ENCODE data around the gene CLDND1. TPM values are rescaled to one million over a fixed set of nuclear protein-coding genes. Genes with fewer than 3 reads are reported as not detected.

CLDND1 gene
- total RNA-seq, 1 experiment from 2014 or later, result 87.4 TPM

DNA sequence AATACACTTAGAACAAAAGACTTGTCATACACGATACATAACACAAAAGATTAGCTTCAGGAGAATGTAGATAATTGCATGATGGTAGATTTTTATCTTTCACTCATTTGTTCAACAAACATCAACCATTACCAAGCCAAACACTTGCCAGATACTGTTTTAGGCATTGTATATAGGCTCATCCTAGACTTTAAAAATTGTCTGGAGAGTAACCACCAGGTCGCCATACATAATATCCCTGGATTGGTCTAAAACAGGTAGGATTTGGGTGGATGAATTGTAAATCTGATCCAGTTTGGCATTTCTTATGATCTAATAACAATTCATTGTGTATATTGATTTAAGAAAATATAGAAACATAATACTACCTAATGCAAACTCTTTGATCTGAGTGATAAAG is 31.9 kb upstream of the CLDND1 start:
- Histone ChIP-seq H2AFZ (ENCODE audit: low read length) (no peak overlapping the region), H3K36me3 (ENCODE audit: insufficient read depth, low read length) (no peaks in the 10 kb centered on the region), H3K4me1 (ENCODE audit: low read length) (no peaks in the 10 kb centered on the region), H3K9me2 (replicated peaks; ENCODE audit: insufficient read depth, low read length) (no peaks in the 10 kb centered on the region), H3K9me3 (ENCODE audit: low read length) (no peaks in the 10 kb centered on the region), H4K20me1 (ENCODE audit: insufficient read depth, low read depth, low read length) (no peaks in the 10 kb centered on the region), H3K4me3 (ENCODE audit: low read length) (no peak overlapping the region), H3K9ac (ENCODE audit: low read length) (no peak overlapping the region), H3K27me3 (ENCODE audit: low read length) (no peaks in the 10 kb centered on the region), H3K27ac (ENCODE audit: low read length) (no peak overlapping the region), H3K79me2 (ENCODE audit: low read length) (no peaks in the 10 kb centered on the region), H3K4me2 (ENCODE audit: low read depth, low read length, poor library complexity, severe bottlenecking) (no peak overlapping the region)
- DNase-seq, result no peak

GRCh38 chr3:98553753-98554152 is 31.1 kb upstream of the CLDND1 start:
- Histone ChIP-seq H3K9me3 (ENCODE audit: low read length) (no peaks in the 10 kb centered on the region), H3K79me2 (ENCODE audit: low read length) (no peaks in the 10 kb centered on the region), H3K4me2 (ENCODE audit: low read depth, low read length, poor library complexity, severe bottlenecking) (no peak overlapping the region), H3K9ac (ENCODE audit: low read length) (no peak overlapping the region), H3K36me3 (ENCODE audit: insufficient read depth, low read length) (no peaks in the 10 kb centered on the region), H3K27ac (ENCODE audit: low read length) (no peak overlapping the region), H3K4me1 (ENCODE audit: low read length) (no peaks in the 10 kb centered on the region), H3K4me3 (ENCODE audit: low read length) (no peak overlapping the region), H3K9me2 (replicated peaks; ENCODE audit: insufficient read depth, low read length) (no peaks in the 10 kb centered on the region), H2AFZ (ENCODE audit: low read length) (no peak overlapping the region), H4K20me1 (ENCODE audit: insufficient read depth, low read depth, low read length) (no peaks in the 10 kb centered on the region), H3K27me3 (ENCODE audit: low read length) (no peaks in the 10 kb centered on the region)
- DNase-seq, result no peak

DNA sequence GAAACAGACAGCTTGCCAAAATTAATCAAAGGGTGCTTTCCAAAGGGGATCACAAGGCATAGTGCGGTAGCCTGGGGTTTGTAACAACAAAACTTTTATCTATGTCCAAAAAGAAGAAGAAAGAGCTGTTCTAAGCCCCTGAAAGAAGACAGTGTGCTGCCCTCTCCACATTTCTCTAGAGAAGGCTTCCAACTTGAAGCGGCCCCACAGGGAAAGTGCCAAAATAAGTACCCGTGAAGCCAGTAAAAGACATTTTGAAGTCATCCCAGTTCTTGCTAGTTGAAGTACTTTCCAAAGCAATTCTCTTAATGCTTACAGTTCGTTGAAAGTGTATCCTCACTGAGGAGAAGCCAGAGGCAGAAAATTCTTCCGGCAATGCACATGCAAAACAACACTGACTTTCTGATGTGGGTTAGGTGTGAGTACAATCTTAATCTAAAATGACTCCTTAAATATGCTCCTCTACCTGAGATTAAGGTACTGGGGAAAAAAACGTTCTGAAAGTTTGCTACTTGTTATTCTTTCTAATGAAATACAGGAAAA is 30.4 kb upstream of the CLDND1 start:
- H3K9me2 ChIP-seq (replicated peaks; ENCODE audit: insufficient read depth, low read length), result no peaks in the 10 kb centered on the region
- H3K4me2 ChIP-seq (ENCODE audit: low read depth, low read length, poor library complexity, severe bottlenecking), result no peak overlapping the region
- H3K4me1 ChIP-seq (ENCODE audit: low read length), result no peaks in the 10 kb centered on the region
- H3K4me3 ChIP-seq (ENCODE audit: low read length), result no peak overlapping the region
- no peaks in the 10 kb centered on the region for H3K36me3 ChIP-seq (ENCODE audit: insufficient read depth, low read length)
- H3K79me2 ChIP-seq (ENCODE audit: low read length), result no peaks in the 10 kb centered on the region
- H3K27me3 ChIP-seq (ENCODE audit: low read length), result no peaks in the 10 kb centered on the region
- no peak overlapping the region for H2AFZ ChIP-seq (ENCODE audit: low read length)
- no peaks in the 10 kb centered on the region for H4K20me1 ChIP-seq (ENCODE audit: insufficient read depth, low read depth, low read length)
- no peaks in the 10 kb centered on the region for H3K9me3 ChIP-seq (ENCODE audit: low read length)
- no peak for DNase-seq
- no peak overlapping the region for H3K27ac ChIP-seq (ENCODE audit: low read length)
- no peak overlapping the region for H3K9ac ChIP-seq (ENCODE audit: low read length)

GRCh38 chr3:98552232-98553020 is 29.7 kb upstream of the CLDND1 start:
- H3K9me3 ChIP-seq (ENCODE audit: low read length), result no peaks in the 10 kb centered on the region
- no peak overlapping the region for H3K4me2 ChIP-seq (ENCODE audit: low read depth, low read length, poor library complexity, severe bottlenecking)
- no peak overlapping the region for H3K9ac ChIP-seq (ENCODE audit: low read length)
- H3K36me3 ChIP-seq (ENCODE audit: insufficient read depth, low read length), result no peaks in the 10 kb centered on the region
- H3K27ac ChIP-seq (ENCODE audit: low read length), result no peak overlapping the region
- no peaks in the 10 kb centered on the region for H3K9me2 ChIP-seq (replicated peaks; ENCODE audit: insufficient read depth, low read length)
- H3K79me2 ChIP-seq (ENCODE audit: low read length), result no peaks in the 10 kb centered on the region
- DNase-seq, result no peak
- no peak overlapping the region for H3K4me3 ChIP-seq (ENCODE audit: low read length)
- no peaks in the 10 kb centered on the region for H4K20me1 ChIP-seq (ENCODE audit: insufficient read depth, low read depth, low read length)
- H2AFZ ChIP-seq (ENCODE audit: low read length), result no peak overlapping the region
- H3K27me3 ChIP-seq (ENCODE audit: low read length), result no peaks in the 10 kb centered on the region
- H3K4me1 ChIP-seq (ENCODE audit: low read length), result no peaks in the 10 kb centered on the region

DNA sequence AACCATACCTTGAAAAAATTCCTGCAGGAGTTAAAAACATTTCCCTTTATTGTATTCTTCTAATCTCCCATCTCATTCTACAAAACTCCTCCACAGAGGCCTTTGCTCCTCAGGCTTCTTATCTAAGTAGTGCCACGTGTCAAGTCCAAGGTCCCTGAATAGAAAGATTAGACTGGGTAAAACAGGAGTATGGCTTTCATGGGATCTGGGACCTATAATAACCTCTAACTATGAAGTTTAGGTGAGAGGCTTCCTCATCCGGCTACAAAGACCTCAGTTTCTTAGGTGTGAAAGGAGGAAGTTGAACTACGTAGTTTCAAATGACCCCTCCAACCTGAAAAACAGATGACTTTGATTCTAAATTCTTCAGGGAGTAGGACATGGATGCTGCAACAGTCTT is 29.1 kb upstream of the CLDND1 start:
- H3K9ac ChIP-seq (ENCODE audit: low read length), result no peak overlapping the region

DNA sequence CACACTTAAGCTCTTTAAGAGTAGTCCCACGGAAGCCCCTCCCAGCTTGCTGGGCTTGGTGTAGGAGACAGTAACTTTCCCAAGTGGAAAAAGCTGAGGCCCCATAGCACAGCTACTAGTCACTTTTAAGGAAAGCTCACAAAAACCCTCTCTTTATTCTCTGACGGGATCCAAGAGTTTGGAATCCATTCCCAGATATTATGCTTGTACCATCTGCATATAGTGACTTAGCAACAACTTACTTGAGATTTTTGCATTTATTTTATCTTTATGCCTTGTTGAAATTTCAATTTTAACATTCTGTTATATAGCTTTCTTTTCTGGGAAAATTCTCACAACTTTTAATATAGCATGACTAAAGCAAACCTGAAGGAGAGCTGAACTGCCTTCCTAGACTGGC is 28.5 kb upstream of the CLDND1 start:
- no peak for DNase-seq
- Histone ChIP-seq H3K9me2 (replicated peaks; ENCODE audit: insufficient read depth, low read length) (no peaks in the 10 kb centered on the region), H3K4me2 (ENCODE audit: low read depth, low read length, poor library complexity, severe bottlenecking) (no peak overlapping the region), H3K79me2 (ENCODE audit: low read length) (no peaks in the 10 kb centered on the region), H3K9ac (ENCODE audit: low read length) (no peak overlapping the region), H3K4me1 (ENCODE audit: low read length) (peaks cover under 1% of the 10 kb centered on the region; the same call in 1 of the 2 replicates), H3K9me3 (ENCODE audit: low read length) (no peaks in the 10 kb centered on the region), H3K36me3 (ENCODE audit: insufficient read depth, low read length) (no peaks in the 10 kb centered on the region), H3K27ac (ENCODE audit: low read length) (no peak overlapping the region), H3K27me3 (ENCODE audit: low read length) (no peaks in the 10 kb centered on the region), H3K4me3 (ENCODE audit: low read length) (no peak overlapping the region), H2AFZ (ENCODE audit: low read length) (no peak overlapping the region), H4K20me1 (ENCODE audit: insufficient read depth, low read depth, low read length) (no peaks in the 10 kb centered on the region)

More for the DNA sequence above, 29.1 kb upstream of the CLDND1 start:
- Histone ChIP-seq H2AFZ (ENCODE audit: low read length) (no peak overlapping the region), H3K9me3 (ENCODE audit: low read length) (no peaks in the 10 kb centered on the region), H3K36me3 (ENCODE audit: insufficient read depth, low read length) (no peaks in the 10 kb centered on the region), H3K27ac (ENCODE audit: low read length) (no peak overlapping the region), H3K4me2 (ENCODE audit: low read depth, low read length, poor library complexity, severe bottlenecking) (no peak overlapping the region), H3K9me2 (replicated peaks; ENCODE audit: insufficient read depth, low read length) (no peaks in the 10 kb centered on the region), H3K4me3 (ENCODE audit: low read length) (no peak overlapping the region), H3K4me1 (ENCODE audit: low read length) (no peaks in the 10 kb centered on the region), H4K20me1 (ENCODE audit: insufficient read depth, low read depth, low read length) (no peaks in the 10 kb centered on the region), H3K27me3 (ENCODE audit: low read length) (no peaks in the 10 kb centered on the region), H3K79me2 (ENCODE audit: low read length) (no peaks in the 10 kb centered on the region)
- no peak for DNase-seq

GRCh38 chr3:98550833-98551232 is 28.1 kb upstream of the CLDND1 start:
- Histone ChIP-seq H3K4me3 (ENCODE audit: low read length) (no peak overlapping the region), H3K79me2 (ENCODE audit: low read length) (no peaks in the 10 kb centered on the region), H3K27ac (ENCODE audit: low read length) (no peak overlapping the region), H3K9me3 (ENCODE audit: low read length) (no peaks in the 10 kb centered on the region), H3K27me3 (ENCODE audit: low read length) (no peaks in the 10 kb centered on the region), H3K4me1 (ENCODE audit: low read length) (peaks cover 3% of the 10 kb centered on the region; the same call in 1 of the 2 replicates), H3K9me2 (replicated peaks; ENCODE audit: insufficient read depth, low read length) (no peaks in the 10 kb centered on the region), H4K20me1 (ENCODE audit: insufficient read depth, low read depth, low read length) (no peaks in the 10 kb centered on the region), H2AFZ (ENCODE audit: low read length) (no peak overlapping the region), H3K36me3 (ENCODE audit: insufficient read depth, low read length) (no peaks in the 10 kb centered on the region), H3K4me2 (ENCODE audit: low read depth, low read length, poor library complexity, severe bottlenecking) (no peak overlapping the region), H3K9ac (ENCODE audit: low read length) (no peak overlapping the region)
- no peak for DNase-seq

- Histone ChIP-seq H2AFZ (ENCODE audit: low read length) (no peak overlapping the region), H4K20me1 (ENCODE audit: insufficient read depth, low read depth, low read length) (no peaks in the 10 kb centered on the region), H3K4me1 (ENCODE audit: low read length) (peaks cover 3% of the 10 kb centered on the region; the same call in 1 of the 2 replicates), H3K9me3 (ENCODE audit: low read length) (no peaks in the 10 kb centered on the region), H3K4me2 (ENCODE audit: low read depth, low read length, poor library complexity, severe bottlenecking) (no peak overlapping the region), H3K36me3 (ENCODE audit: insufficient read depth, low read length) (no peaks in the 10 kb centered on the region), H3K9me2 (replicated peaks; ENCODE audit: insufficient read depth, low read length) (no peaks in the 10 kb centered on the region), H3K27ac (ENCODE audit: low read length) (no peak overlapping the region), H3K4me3 (ENCODE audit: low read length) (no peak overlapping the region), H3K79me2 (ENCODE audit: low read length) (no peaks in the 10 kb centered on the region), H3K9ac (ENCODE audit: low read length) (no peak overlapping the region), H3K27me3 (ENCODE audit: low read length) (no peaks in the 10 kb centered on the region)
- DNase-seq, result no peak
These were observed 25.8 kb upstream of the CLDND1 start for GRCh38 chr3:98548544-98548943.
